GM18909 (cell line): ENCODE measurements around the gene COQ2.
"Not testable (repeated sequence)": the region's sequence is repeated elsewhere in the genome, so short reads cannot be mapped to it uniquely, and the experiment has no call there.

ENCODE experiments used
- ATAC-seq: cut with Tn5 transposase; IDR thresholded peaks from one replicate; pipeline ENCODE4 v1.9.1; 2021; ENCODE audit warnings: mild to moderate bottlenecking; ENCODE audit not compliant: unreplicated experiment, poor library complexity

Gene COQ2

GRCh38 chr4:83250687-83251446 is 33.7 kb downstream of the COQ2 start:
- ATAC-seq, result no peak

GRCh38 chr4:83248486-83248885 is 36.1 kb downstream of the COQ2 start:
- no peak for ATAC-seq

GRCh38 chr4:83247415-83248357 is 36.9 kb downstream of the COQ2 start:
- ATAC-seq, result no peak

GRCh38 chr4:83241132-83241531 is 43.5 kb downstream of the COQ2 start:
- ATAC-seq, result no peak

GRCh38 chr4:83240379-83240875 is 44.2 kb downstream of the COQ2 start:
- peak; percentile 93 for ATAC-seq

- no peak for ATAC-seq
These were observed 46.0 kb downstream of the COQ2 start for GRCh38 chr4:83238393-83239248.

GRCh38 chr4:83237591-83237990 is 47.0 kb downstream of the COQ2 start:
- ATAC-seq, result no peak

GRCh38 chr4:83235645-83236133 is 48.9 kb downstream of the COQ2 start:
- peak; percentile 26 for ATAC-seq

GRCh38 chr4:83234902-83235644 is 49.5 kb downstream of the COQ2 start:
- no peak for ATAC-seq

- ATAC-seq, result not testable (repeated sequence)
These were observed 50.2 kb downstream of the COQ2 start for GRCh38 chr4:83234387-83234786.

GRCh38 chr4:83232082-83232481 is 52.5 kb downstream of the COQ2 start:
- no peak for ATAC-seq

- peak; percentile 84 for ATAC-seq
These were observed 53.0 kb downstream of the COQ2 start for GRCh38 chr4:83231620-83232076.

GRCh38 chr4:83230928-83231327 is 53.7 kb downstream of the COQ2 start:
- no peak for ATAC-seq

- ATAC-seq, result no peak
These were observed 54.8 kb downstream of the COQ2 start for GRCh38 chr4:83229791-83230190.

- ATAC-seq, result no peak
These were observed 56.4 kb downstream of the COQ2 start for GRCh38 chr4:83228231-83228630.

- no peak for ATAC-seq
These were observed 59.9 kb downstream of the COQ2 start for GRCh38 chr4:83224502-83225197.

GRCh38 chr4:83223781-83224180 is 60.8 kb downstream of the COQ2 start:
- ATAC-seq, result no peak

- ATAC-seq, result peak; percentile 44
These were observed 62.6 kb downstream of the COQ2 start for GRCh38 chr4:83221897-83222441.
